ENCODE results near the gene CCDC187. TPM values are rescaled to one million over a fixed set of nuclear protein-coding genes. Genes with fewer than 3 reads are reported as not detected.
A peak's percentile ranks its signal among the peaks of the same experiment; 100 is the strongest.

Gene CCDC187
- total and polyA plus RNA-seq, 2 of the 13 experiments (the other 11 are each of a cell fraction or from before 2014, with no cell fraction given) = 0.03 to 0.13 TPM

- TF ChIP-seq THAP8 (CRISPR knock-in tag; IDR thresholded peaks at IDR 0.05; ENCODE audit: borderline replicate concordance) (no peak), ZFP36L2 (CRISPR knock-in tag; IDR thresholded peaks at IDR 0.05) (no peak), BRF2 (CRISPR knock-in tag; IDR thresholded peaks at IDR 0.05) (no peak), PITX1 (CRISPR knock-in tag; IDR thresholded peaks at IDR 0.05) (no peak), ZNF616 (CRISPR knock-in tag; IDR thresholded peaks at IDR 0.05; ENCODE audit: low read depth) (no peak), SNAPC5 (CRISPR knock-in tag; IDR thresholded peaks at IDR 0.05; ENCODE audit: borderline replicate concordance) (no peak), HMG20A (CRISPR knock-in tag; IDR thresholded peaks at IDR 0.05; ENCODE audit: borderline replicate concordance) (no peak), IRX3 (CRISPR knock-in tag; IDR thresholded peaks at IDR 0.05; ENCODE audit: borderline replicate concordance, low read depth) (peak; percentile 16; the same call in 1 of the 2 replicates), NKX3-1 (CRISPR knock-in tag; IDR thresholded peaks at IDR 0.05) (0 out of 2 replicates have a peak, but pooled peaks have one; percentile 50), ZNF263 (CRISPR knock-in tag; IDR thresholded peaks at IDR 0.05) (peak; percentile 31; the same call in 1 of the 2 replicates), RAD21 (CRISPR knock-in tag; IDR thresholded peaks at IDR 0.05) (peak; percentile 37; the same call in 1 of the 2 replicates), SALL1 (CRISPR knock-in tag; IDR thresholded peaks at IDR 0.05) (no peak), PRDM15 (CRISPR knock-in tag; IDR thresholded peaks at IDR 0.05) (no peak), ZNF83 (CRISPR knock-in tag; IDR thresholded peaks at IDR 0.05; ENCODE audit: borderline replicate concordance) (no peak), ZNF432 (CRISPR knock-in tag; IDR thresholded peaks at IDR 0.05; ENCODE audit: borderline replicate concordance) (no peak), ZNF547 (CRISPR knock-in tag; IDR thresholded peaks at IDR 0.05) (no peak; the same call in 1 of the 2 replicates), ZNF24 (IDR thresholded peaks at IDR 0.05) (no peak), ISX (CRISPR knock-in tag; conservative IDR thresholded peaks at IDR 0.05) (no peak), MAZ (IDR thresholded peaks at IDR 0.05; ENCODE audit: borderline replicate concordance, low read depth, low read length) (no peak), MAZ (CRISPR knock-in tag; IDR thresholded peaks at IDR 0.05; ENCODE audit: low read depth) (0 out of 2 replicates have a peak, but pooled peaks have one; percentile 23), MEF2D (CRISPR knock-in tag; IDR thresholded peaks at IDR 0.05) (no peak), ZNF749 (CRISPR knock-in tag; IDR thresholded peaks at IDR 0.05; ENCODE audit: borderline replicate concordance) (0 out of 2 replicates have a peak, but pooled peaks have one; percentile 36), ZNF121 (CRISPR knock-in tag; IDR thresholded peaks at IDR 0.05) (no peak), CBX2 (IDR thresholded peaks at IDR 0.05; ENCODE audit: low read depth, low read length) (no peak), CBX2 (CRISPR knock-in tag; IDR thresholded peaks at IDR 0.05; ENCODE audit: low read depth) (no peak)
Observed at GRCh38 chr9:136245219-136246150, 58.4 kb downstream of the CCDC187 start, which contains the start of gene QSOX2 (continued).
